HG02938 (cell line): Measurements from ENCODE around the gene WNT3.

Source experiments
- ATAC-seq: cut with Tn5 transposase; IDR thresholded peaks from one replicate; pipeline ENCODE4 v1.9.1; 2021; ENCODE audit warnings: mild to moderate bottlenecking, moderate library complexity; ENCODE audit not compliant: unreplicated experiment

WNT3 gene

GRCh38 chr17:46837521-46837920 is 19.0 kb upstream of the WNT3 start:
- ATAC-seq, result no peak

- ATAC-seq, result no peak
Observed at GRCh38 chr17:46836500-46836899, 18.0 kb upstream of the WNT3 start.

GRCh38 chr17:46834846-46835245 is 16.4 kb upstream of the WNT3 start:
- ATAC-seq, result no peak

- no peak for ATAC-seq
Observed at GRCh38 chr17:46833840-46834208, 15.3 kb upstream of the WNT3 start.

- no peak for ATAC-seq
Observed at GRCh38 chr17:46832945-46833839, 14.7 kb upstream of the WNT3 start.

DNA sequence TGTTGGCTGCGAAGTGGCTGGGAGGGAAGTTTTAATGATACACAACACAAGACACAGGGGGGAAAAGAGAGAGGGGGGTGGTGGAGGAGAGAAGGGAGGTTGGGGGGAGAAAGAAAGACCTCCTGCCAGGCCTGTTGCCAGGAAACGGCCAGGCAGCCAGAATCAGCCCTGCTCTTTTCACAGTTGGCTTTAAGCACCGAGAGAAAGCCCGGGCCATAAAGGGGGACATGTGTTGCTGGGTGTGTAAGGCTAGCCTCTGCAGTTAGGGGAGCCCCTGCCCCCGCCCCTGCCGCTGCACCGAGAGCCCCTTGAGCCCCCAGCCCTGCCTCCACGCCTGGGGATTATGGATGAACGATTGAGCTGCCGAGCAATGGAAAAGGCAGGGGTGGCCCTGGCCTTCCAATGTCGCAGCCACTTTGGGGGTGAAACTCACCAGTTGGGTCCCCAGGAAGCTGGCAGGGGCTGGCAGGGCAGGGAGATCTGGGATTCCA is 13.9 kb upstream of the WNT3 start:
- ATAC-seq, result no peak

DNA sequence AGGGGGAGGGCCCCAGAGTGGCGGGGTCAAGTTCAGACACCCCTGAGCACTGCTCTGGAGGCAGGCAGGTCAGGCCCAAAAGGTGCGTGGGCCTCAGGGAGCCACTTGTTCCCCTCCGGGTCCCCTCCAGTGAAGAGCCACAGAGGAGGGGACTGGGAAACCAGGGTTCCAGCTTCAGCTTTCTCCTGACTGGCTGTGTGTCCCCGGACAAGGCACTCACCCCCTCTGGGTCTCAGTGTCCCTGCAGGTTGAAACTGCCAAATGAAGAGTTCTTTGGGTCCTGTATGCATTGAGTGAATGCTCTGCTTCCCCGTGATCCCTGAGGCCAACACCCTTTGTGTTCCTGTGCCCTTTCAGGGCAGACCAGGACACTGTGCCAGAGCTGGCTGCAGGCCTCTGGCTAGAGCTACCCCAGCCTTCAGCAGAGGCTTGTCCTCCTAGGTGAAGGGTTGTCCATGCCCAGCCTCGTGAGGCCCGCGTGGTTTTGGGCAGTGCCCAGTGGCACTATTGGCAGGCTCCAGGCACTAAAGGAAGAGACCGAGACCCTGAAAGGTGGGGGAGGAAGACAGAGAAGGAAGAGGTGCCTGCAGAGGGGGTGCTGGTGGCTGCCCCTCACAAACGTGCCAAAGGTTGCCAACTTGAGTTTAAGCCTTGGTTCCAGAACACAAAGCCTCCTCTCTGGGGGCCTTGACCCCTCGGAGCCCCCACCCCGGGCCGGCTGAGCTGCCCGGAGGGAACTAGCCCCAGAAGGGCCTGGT is 13.3 kb upstream of the WNT3 start:
- no peak for ATAC-seq

- ATAC-seq, result no peak
Observed at GRCh38 chr17:46827274-46827673, 8.8 kb upstream of the WNT3 start.

DNA sequence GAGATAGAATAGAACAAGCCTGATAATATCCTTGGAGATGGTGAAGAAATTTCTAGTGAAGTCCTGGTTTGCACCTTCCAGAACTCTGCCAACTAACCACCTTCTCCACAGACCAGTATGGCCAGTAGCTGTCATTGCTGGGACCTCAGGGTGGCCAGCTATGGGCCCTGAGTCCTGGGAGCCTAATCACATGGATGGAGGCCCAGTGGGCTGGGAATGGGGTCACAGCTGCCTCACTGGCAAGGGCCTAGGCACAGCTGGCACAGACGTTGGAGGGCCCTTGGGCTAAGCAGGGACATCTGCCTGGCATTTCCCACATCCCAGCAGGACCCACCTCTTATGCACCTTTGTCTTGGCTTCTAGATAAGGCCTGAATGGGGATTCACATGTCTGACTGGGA is 7.6 kb upstream of the WNT3 start:
- no peak for ATAC-seq

DNA sequence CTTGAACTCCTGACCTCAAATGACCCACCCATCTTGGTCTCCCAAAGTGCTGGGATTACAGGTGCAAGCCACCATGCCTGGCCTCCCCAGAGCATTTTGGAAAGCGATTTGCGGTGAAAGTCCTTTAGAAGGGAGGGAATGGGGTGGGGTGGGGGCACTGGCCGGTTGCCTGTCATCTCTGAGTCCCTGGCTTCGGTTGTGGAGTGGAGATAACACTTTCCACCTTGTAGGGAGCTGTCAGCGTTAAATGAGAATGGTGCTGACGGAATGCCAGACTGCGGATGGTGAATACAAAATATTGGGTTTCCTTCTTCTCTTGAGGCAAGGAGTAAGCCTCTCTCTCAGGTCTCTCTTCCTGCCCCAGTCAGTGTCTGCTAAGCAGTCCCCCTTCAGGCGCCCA is 5.2 kb upstream of the WNT3 start:
- no peak for ATAC-seq

GRCh38 chr17:46822388-46822921 is 4.0 kb upstream of the WNT3 start:
- ATAC-seq, result no peak

- ATAC-seq, result no peak
Observed at GRCh38 chr17:46821482-46822387, 3.2 kb upstream of the WNT3 start.

GRCh38 chr17:46820592-46821450 is 2.3 kb upstream of the WNT3 start:
- no peak for ATAC-seq

- no peak for ATAC-seq
Observed at GRCh38 chr17:46819906-46820351, 1.4 kb upstream of the WNT3 start.

DNA sequence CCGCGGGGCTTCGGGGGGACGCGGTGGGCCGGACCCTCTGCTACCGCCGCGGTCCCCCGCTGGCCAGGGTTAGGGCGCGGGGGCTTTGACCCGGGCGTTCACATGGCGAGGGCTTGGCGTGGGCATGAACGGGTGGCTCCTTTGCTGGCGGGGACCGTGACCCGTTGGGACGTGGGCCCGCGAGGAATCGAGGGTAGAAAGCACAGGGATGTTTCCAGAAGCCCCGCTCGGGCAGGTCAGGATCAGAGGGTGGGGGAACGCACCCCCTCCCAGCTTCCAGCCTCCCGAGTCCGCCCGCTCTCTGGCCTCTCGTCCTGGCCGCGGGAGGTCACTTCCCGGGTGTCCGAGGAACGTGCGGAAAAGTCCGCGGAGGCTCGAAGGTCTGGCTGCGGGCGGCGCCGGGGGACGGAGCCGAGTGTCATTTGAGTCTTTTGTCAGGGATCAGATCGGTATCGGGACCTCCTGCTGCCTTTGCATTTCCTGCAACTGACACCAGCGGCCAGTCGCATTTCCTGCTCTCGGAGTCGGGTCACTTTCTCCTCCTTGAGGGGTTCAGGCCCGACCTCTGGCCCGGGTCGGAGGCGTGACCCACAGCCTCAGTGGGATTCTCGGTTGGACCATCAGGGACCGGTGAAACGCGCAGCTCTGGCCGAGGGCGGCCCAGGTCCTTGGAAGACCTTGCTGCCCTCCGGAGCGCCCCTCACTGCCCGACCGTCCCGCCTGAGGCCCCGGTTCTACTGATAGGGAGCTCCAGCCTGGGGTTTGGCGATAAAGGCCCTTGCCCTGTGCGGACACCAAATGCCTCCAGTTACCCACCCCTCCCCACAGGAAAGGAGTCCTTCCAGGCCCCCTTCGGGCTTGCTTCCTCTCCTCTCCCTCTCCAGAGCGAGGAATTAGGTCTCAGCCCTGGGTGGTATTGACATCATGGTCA is 702 bp upstream of the WNT3 start:
- ATAC-seq, result no peak

DNA sequence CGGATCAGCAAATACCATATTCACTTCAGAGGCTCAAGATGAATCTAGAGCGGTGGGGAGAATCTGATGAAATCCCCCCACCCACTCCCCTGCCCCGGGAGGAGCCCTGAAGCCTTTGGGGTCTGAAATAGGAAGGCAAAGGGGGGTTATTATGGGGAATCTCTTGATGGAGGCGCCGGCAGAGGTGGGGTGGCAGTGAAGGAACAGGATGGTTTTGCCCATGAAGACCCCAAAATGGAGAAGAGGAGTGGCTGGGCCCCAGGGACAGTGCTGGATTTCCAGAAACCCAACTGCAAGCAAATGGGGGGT is 637 bp downstream of the WNT3 start:
- no peak for ATAC-seq

- no peak for ATAC-seq
Observed at GRCh38 chr17:46817151-46817900, 1.2 kb downstream of the WNT3 start.
